Astrocyte of the spinal cord (primary cell): Measurements from ENCODE around the gene MMP17.
"Not testable (repeated sequence)": the region's sequence is repeated elsewhere in the genome, so short reads cannot be mapped to it uniquely, and the experiment has no call there.

Experiments
- DNase-seq: peaks from one replicate; pipeline ENCODE4 v3.0.0; 2011; ENCODE audit warnings: low read depth, low spot score
- H3K4me3 ChIP-seq: 2 replicates; pipeline ENCODE4 v1.5.1; 2011; ENCODE audit warnings: low read depth, mild to moderate bottlenecking, low read length, moderate library complexity
- CTCF ChIP-seq: IDR thresholded peaks from 2 replicates; pipeline ENCODE4 v1.5.1; 2012; ENCODE audit warnings: low read depth, mild to moderate bottlenecking, low read length, inconsistent platforms
- in situ Hi-C: cut with HindIII; loops from 2 replicates; pipeline ENCODE4 v1.10.0; 2017; ENCODE audit warnings: low sequenced_read_pairs

Gene MMP17

GRCh38 chr12:131806674-131807073 lies 21.5 kb upstream of the MMP17 start:
- no peak overlapping the region for H3K4me3 ChIP-seq
- DNase-seq = no peak
- no peak for TF ChIP-seq CTCF

GRCh38 chr12:131808744-131809371 lies 19.3 kb upstream of the MMP17 start:
- no peak for DNase-seq
- no peak overlapping the region for H3K4me3 ChIP-seq
- no peak for TF ChIP-seq CTCF

More at GRCh38 chr12:131806674-131807073, 21.5 kb upstream of the MMP17 start:
- in situ Hi-C loops = no loop called here

GRCh38 chr12:131809476-131810254 lies 18.5 kb upstream of the MMP17 start:
- DNase-seq, H3K4me3 ChIP-seq, in situ Hi-C loops: not testable (repeated sequence)

More at GRCh38 chr12:131808744-131809371, 19.3 kb upstream of the MMP17 start:
- in situ Hi-C loops = no loop called here

- DNase-seq = no peak
- TF ChIP-seq CTCF = no peak
- in situ Hi-C loops = no loop called here
These were observed 17.5 kb upstream of the MMP17 start for GRCh38 chr12:131810726-131811125.

GRCh38 chr12:131815131-131815530 lies 13.1 kb upstream of the MMP17 start:
- no peak overlapping the region for H3K4me3 ChIP-seq
- in situ Hi-C loops = no loop called here
- DNase-seq = no peak
- TF ChIP-seq CTCF = no peak

More at GRCh38 chr12:131810726-131811125, 17.5 kb upstream of the MMP17 start:
- no peak overlapping the region for H3K4me3 ChIP-seq

GRCh38 chr12:131816495-131816894 lies 11.7 kb upstream of the MMP17 start:
- no peak for DNase-seq
- in situ Hi-C loops = no loop called here
- no peak for TF ChIP-seq CTCF

GRCh38 chr12:131817241-131817640 lies 11.0 kb upstream of the MMP17 start:
- no peak overlapping the region for H3K4me3 ChIP-seq
- in situ Hi-C loops = no loop called here
- no peak for TF ChIP-seq CTCF
- DNase-seq = no peak

More at GRCh38 chr12:131816495-131816894, 11.7 kb upstream of the MMP17 start:
- H3K4me3 ChIP-seq = no peak overlapping the region
